ENCODE measurements around the gene GNMT.
"Not testable (repeated sequence)": the region's sequence is repeated elsewhere in the genome, so short reads cannot be mapped to it uniquely, and the experiment has no call there.

Gene GNMT

DNA sequence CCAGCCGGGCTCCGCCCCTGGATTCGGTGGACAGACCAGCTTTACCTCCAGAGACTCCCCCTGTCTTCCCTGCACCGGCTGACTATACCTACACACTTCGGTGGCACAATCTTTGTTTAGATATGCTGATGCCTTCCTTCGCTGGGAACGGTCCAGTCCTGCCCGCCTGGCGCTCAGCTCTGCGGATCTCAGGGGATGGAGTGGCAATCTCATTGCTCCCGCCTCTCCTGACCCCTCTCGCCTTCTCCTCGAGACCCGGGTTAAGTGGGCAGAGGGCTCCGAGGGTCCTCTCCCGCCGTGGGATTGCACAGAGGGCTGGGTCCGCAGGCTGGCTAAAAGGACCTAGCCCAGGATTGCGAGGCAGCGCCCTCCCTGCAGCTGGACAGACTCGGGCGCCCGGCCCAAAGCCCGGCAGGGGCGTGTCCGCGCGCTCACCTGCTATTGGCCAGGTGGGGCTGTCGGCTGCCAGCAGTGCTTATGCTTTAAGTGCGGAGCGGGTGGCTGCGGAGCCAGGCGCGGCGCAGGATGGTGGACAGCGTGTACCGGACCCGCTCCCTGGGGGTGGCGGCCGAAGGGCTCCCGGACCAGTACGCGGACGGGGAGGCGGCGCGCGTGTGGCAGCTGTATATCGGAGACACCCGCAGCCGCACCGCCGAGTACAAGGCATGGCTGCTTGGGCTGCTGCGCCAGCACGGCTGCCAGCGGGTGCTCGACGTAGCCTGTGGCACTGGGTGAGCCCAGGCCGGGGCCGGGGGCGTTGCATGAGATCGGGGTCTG lies at the start of gene GNMT:
TSS of gene GNMT (plus strand) at position 512 of the 777 bp plus-strand sequence. CDS start at position 526, 14 bp downstream.
- DNase-seq: no peak

DNA sequence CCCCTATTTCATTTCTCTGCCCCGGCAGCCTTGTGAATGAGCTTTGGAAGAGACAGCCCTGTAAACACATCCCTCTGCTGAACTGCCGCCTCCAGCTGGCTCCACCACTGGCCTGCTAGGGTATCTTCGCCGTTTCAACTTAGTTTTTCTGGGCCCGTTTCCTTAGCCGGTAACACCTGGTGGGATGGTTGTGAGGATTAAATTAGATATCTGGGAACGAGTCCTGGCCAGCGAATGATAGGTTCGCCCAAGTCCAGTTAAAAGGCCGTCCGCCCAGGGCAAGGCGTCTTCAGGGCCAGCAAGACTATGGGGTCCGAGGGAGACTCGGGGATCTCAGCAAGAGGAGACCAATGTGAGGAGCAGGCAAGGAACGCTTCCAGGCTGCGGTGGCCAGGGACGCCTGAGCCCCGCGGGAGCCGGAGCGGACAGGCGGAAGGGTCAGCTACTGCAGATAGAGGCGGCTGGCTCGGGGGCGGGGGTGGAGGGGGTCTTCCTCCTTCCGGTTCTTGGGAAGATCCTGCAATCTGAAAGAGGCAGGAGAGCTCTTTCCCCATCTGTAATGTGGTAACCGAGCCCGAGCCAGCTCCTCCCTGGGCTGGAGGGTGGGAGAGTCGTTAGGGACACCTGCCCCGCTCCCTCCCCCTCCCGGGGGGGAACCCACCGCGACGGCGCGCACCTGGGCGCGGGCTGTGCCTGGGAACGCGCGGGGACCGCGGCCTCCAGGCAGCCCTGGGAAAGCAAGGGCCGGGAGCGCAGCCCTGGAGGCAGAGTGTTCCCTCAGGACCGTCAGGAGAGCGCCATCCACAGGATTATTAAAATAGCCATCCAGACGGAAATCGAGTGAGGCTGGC lies 49.2 kb upstream of the GNMT start:
- no peak for DNase-seq

GRCh38 chr6:42914546-42914945 lies 46.0 kb upstream of the GNMT start:
- no peak for DNase-seq

DNA sequence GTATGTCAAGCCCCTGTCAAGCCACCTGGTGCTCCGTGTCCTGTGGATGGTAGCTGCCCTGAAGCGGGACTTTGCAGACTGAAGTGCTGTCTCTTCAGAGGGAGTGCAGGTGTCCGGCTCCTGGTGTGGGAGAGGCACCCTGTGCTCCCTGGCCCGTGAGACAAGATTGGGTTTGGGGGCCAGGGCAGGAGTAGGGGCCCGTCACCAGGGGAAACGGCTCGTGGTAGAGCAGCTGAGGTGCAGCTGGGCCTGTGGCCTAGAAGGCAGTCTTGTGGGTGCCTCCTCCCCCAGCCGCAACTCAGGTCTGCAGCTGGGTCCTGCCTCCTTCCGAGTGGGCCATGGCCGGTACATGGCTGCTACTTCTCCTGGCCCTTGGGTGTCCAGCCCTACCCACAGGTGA lies 44.8 kb upstream of the GNMT start, which contains the start of gene PTCRA:
TSS of gene PTCRA (plus strand) at position 322 of the 400 bp plus-strand sequence. CDS start at position 339, 17 bp downstream.
- no peak for DNase-seq

DNA sequence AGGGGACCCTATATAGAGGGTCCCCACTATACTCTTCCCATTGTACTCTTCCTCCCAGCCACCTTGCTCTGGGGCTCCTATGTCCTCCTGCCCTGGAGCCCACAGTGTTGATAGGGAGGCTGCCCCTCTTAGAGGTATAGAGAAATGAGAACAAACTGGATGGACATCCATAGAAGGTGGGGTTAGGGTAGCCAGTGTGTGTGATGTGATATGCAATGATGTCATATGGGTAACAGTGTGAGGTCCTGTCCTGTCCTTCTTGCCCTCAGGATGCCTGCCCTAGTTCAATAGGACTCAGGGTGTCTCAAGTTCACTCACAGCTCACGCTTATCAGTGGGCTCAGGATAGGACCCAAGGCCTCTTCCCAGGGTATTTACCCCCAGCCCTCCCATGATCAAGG lies 44.3 kb upstream of the GNMT start:
- DNase-seq: no peak

DNA sequence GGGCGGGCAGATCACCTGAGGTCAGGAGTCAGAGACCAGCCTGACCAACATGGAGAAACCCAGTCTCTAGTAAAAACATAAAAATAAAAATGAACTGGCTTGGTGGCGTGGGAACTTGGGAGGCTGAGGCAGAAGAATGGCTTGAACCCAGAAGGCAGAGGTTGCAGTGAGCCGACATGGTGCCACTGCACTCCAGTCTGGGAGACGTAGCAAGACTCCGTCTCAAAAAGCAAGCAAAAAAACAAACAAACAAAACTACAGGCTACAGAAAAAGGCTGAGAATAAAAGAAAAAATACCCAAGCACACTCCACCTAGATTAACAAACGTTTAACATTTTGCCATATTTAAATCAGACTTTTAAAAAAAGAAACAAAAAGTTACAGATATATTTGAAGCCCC lies 38.8 kb upstream of the GNMT start:
- no peak for DNase-seq

DNA sequence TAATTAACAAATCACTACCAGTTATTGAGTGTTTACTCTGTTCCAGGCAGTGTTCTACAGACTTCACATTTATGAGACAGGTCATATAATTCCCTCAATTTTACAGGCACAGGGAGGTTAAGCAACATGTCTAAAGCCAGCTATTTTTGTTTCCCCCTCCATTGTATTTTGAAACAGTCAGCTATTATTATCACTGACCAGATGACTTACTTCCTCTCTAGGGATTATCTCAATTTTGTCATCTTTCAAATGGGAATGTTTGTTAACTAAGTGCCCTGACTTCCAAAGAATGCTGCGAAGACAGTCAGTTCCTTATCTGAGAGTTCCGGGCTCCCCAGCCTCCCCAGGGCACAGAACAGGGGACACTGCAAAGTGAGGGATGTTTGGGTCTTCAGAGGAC lies 36.9 kb upstream of the GNMT start:
- DNase-seq: no peak

DNA sequence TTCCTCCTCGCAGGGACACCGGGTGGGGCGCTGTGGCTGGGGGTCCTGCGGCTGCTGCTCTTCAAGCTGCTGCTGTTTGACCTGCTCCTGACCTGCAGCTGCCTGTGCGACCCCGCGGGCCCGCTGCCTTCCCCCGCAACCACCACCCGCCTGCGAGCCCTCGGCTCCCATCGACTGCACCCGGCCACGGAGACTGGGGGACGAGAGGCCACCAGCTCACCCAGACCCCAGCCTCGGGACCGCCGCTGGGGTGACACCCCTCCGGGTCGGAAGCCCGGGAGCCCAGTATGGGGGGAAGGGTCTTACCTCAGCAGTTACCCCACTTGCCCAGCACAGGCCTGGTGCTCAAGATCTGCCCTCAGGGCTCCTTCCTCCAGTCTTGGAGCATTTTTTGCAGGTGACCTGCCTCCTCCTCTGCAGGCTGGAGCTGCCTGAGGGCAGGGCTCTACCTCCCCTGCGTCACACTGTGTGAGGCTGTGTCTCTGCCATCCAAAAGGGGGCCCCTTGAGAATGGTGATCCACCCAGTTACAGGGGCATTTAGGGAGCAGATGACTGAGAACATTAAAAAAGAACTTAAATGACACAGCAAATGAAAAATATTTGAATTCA lies 35.2 kb upstream of the GNMT start:
- DNase-seq: no peak

GRCh38 chr6:42928986-42929820 lies 31.4 kb upstream of the GNMT start, which contains the start of gene CNPY3:
CNPY3 (plus strand) TSS chr6:42929480; CDS start chr6:42929571, 91 bp downstream.
- DNase-seq: peak; percentile 86

DNA sequence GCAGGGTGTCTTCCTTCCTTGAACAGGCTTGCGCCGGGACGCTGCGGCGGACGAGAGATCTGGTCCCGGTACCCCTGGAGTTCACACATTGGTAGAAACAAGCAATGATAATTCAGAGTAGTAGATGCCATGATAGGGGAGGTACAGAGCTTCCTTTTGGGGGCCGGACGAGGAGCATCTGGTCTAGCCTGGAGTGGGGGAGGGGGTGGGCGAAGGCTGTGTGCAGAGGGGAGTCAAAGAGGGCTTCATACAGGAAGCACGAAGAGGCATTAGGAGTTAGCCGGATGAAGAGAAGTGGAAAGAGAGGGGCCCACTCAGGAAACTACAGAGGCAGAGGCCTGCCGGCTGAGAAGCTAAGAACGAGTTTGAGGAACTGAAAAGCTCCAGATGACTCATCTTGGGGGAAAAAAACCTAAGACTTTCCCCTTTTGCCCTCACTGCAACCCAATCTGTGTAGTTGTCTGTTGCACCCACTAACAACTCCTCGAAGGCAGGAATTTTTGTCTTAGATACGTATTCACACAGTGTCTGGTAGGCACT lies 30.7 kb upstream of the GNMT start:
- peak; percentile 28 for DNase-seq

DNA sequence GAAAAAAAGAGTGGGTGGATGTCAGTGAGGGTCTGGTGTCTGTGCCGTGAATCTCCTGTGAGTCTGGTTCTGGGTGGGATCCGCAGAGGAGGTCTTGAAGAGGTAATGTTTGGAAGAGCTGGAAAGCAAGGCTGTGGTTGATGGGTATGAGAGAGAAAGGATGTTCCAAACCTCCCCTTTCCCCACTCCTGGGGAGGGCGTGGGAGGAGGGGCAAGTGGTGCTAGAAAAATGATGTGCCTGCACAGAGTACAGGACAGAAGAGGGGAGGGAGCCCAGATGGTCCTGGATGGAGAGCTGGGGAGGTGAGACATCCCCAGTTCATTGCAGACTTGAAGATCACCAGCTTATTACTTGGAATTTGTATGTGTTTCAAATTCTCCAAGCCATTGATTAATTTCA lies 28.1 kb upstream of the GNMT start:
- DNase-seq: no peak

DNA sequence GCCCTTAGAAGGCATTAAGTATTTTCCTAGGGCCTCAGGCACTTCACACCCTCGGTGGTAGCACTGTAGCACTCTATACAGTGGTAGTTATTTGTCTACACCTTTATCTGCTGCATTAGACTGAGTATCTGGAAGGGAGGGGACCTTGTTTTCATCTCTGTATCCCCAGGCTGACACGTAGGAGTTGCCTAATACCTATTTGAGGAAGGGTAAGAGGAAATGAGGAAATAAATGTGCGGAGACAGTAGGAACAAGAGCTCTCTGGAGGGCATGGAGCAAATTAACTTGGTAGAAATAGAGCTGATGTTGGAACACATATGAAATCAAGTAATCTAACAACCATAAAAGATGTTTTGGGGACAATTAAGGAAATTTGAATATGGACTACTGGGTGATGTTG lies 27.3 kb upstream of the GNMT start:
- DNase-seq: no peak

DNA sequence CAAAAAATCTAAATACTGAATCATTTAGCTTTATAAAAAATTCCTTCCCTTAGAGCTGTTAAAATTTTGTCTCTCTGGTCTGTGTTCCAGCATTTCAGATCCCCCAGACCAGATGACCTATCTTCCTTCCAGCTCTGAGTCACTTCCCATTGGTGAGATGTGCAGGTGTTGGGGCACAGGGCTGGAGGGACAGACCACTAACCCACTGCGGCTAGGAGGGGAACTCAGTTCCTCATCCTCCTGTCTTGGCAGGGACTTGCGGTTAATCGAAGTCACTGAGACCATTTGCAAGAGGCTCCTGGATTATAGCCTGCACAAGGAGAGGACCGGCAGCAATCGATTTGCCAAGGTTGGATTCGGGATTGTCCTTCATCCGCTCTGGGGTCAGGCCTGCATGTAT lies 25.2 kb upstream of the GNMT start:
- DNase-seq: no peak

GRCh38 chr6:42936398-42936797 lies 24.2 kb upstream of the GNMT start:
- no peak for DNase-seq

- no peak for DNase-seq
Observed at GRCh38 chr6:42937548-42938427, 22.8 kb upstream of the GNMT start.

DNA sequence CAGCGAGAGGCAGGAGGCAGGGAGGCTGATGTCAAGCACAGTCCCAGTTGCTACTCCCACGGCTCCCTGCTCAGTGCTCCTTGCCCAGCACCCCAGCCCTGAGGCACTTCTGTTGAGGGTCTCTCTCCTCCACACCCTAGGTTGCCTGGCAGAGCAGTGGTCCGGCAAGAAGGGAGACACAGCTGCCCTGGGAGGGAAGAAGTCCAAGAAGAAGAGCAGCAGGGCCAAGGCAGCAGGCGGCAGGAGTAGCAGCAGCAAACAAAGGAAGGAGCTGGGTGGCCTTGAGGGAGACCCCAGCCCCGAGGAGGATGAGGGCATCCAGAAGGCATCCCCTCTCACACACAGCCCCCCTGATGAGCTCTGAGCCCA lies 22.1 kb upstream of the GNMT start:
- DNase-seq: no peak

DNA sequence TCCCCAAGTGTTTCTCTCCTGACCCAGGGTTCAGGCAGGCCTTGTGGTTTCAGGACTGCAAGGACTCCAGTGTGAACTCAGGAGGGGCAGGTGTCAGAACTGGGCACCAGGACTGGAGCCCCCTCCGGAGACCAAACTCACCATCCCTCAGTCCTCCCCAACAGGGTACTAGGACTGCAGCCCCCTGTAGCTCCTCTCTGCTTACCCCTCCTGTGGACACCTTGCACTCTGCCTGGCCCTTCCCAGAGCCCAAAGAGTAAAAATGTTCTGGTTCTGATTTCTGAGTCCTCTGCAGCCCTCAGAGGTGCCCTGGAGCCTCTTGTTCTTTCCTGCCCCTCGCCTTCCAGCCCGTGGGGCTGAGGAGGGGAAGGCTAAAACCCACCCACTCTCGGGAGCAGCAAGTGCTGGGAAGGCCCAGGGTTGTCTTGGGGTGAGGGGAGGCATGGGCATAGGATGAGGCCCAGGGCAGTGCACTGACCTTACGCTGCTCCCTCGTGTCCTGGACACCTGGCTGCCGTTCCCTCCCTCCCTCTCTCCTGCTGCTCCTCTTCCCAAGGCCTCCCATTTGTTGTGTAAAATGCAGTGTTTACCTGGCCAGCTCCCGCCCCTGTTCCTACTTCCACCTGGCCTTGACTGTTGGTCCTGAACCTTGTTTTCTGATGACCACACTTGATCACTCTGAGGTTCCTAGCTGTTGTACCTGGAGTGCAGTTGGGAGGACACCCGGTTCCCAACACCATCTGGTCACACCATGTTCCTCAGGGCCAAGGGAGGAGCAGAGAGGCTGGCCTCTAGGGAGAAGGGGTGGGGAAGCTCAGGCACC lies 21.4 kb upstream of the GNMT start:
- DNase-seq: no peak

- DNase-seq: no peak
Observed at GRCh38 chr6:42939810-42940167, 20.8 kb upstream of the GNMT start.

DNA sequence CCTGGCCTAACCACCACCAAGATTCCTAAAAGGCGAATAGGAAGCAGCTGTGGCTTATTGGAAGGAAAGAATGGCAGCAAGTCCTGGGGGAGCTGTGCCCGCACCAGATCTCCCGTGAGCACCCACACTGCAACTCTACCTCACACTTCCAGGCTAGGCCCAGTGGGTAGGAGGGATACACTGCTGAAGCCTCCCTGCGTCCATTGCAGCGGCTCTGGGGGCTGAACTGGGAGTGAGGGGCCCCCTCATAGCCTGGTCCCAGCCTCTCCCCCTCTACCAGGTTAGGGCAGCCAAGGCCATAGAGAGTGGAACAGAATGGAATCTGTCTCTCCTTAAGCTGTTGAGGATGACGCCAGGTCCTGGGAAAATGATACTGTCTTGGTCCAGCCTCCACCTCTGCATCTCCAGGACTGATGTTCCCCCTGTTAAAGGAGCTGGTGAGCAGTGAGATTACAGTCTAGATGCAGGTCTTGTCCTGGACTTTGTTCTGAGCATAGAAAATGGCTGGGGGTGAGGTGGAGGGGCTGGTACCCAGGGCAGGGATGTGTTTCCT lies 20.0 kb upstream of the GNMT start:
- DNase-seq: no peak

- DNase-seq: not testable (repeated sequence)
Observed at GRCh38 chr6:42941356-42941755, 19.2 kb upstream of the GNMT start.

All from T1000 (cell line).